Measurements from ENCODE around the gene TEX19. TPM values are rescaled to one million over a fixed set of nuclear protein-coding genes. Genes with fewer than 3 reads are reported as not detected.

Gene TEX19, protein sequence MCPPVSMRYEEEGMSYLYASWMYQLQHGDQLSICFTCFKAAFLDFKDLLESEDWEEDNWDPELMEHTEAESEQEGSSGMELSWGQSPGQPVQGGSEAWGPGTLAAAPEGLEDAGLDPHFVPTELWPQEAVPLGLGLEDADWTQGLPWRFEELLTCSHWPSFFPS
- total RNA-seq: 10 to 100 TPM in 1 of 2 donors, not detected in 1; 10.6 TPM

GRCh38 chr17:82358465-82359350, at the start of gene TEX19:
Gene TEX19 (plus strand): TSS chr17:82359247. CDS start chr17:82362151, 2,904 bp downstream.
- Histone ChIP-seq H3K27ac (no peak within 1 kb of the TSS), H3K4me1 (replicated peaks) (no peaks in the 10 kb centered on the region), H3K27me3 (replicated peaks; ENCODE audit: insufficient read depth) (no peaks in the 10 kb centered on the region), H3K4me3 (no peak within 1 kb of the TSS), H3K36me3 (no peaks in the 10 kb centered on the region), H3K9me3 (no peaks in the 10 kb centered on the region)
- no peak for DNase-seq (ENCODE audit: low spot score)
- WGBS: 50% methylated on average over 21 of the region's 21 CpGs
- no peak for TF ChIP-seq POLR2A (IDR thresholded peaks at IDR 0.05)
- TF ChIP-seq CTCF (IDR thresholded peaks at IDR 0.05): no peak
- no peak for TF ChIP-seq POLR2AphosphoS5 (IDR thresholded peaks at IDR 0.05)
- intact Hi-C loops (cut with DNase I): loop anchor here (10.0 kb wide), 1 partner anchor 416 kb away; no protein-coding TSS in a partner anchor

- no peaks in the 10 kb centered on the region for H3K4me1 ChIP-seq (replicated peaks)
- WGBS: 73% methylated on average over 27 of the region's 27 CpGs
- intact Hi-C loops (cut with DNase I): no loop called here
- H3K9me3 ChIP-seq: no peaks in the 10 kb centered on the region
- no peaks in the 10 kb centered on the region for H3K27me3 ChIP-seq (replicated peaks; ENCODE audit: insufficient read depth)
- H3K36me3 ChIP-seq: no peaks in the 10 kb centered on the region
- H3K27ac ChIP-seq: no peak overlapping the region
- no peak for TF ChIP-seq CTCF (IDR thresholded peaks at IDR 0.05)
- no peak for TF ChIP-seq POLR2AphosphoS5 (IDR thresholded peaks at IDR 0.05)
- TF ChIP-seq POLR2A (IDR thresholded peaks at IDR 0.05): no peak
- DNase-seq (ENCODE audit: low spot score): no peak
- no peak overlapping the region for H3K4me3 ChIP-seq
Measured at GRCh38 chr17:82309656-82310570, 49.1 kb upstream of the TEX19 start.

GRCh38 chr17:82310877-82311276, 48.2 kb upstream of the TEX19 start:
- Histone ChIP-seq H3K36me3 (no peaks in the 10 kb centered on the region), H3K27me3 (replicated peaks; ENCODE audit: insufficient read depth) (peaks cover 2% of the 10 kb centered on the region), H3K27ac (no peak overlapping the region), H3K4me1 (replicated peaks) (no peaks in the 10 kb centered on the region), H3K4me3 (no peak overlapping the region), H3K9me3 (no peaks in the 10 kb centered on the region)
- 83% methylated on average over 21 of the region's 21 CpGs for WGBS
- no peak for DNase-seq (ENCODE audit: low spot score)
- TF ChIP-seq CTCF (IDR thresholded peaks at IDR 0.05) (no peak), POLR2AphosphoS5 (IDR thresholded peaks at IDR 0.05) (no peak), POLR2A (IDR thresholded peaks at IDR 0.05) (no peak)
- intact Hi-C loops (cut with DNase I): no loop called here

DNA sequence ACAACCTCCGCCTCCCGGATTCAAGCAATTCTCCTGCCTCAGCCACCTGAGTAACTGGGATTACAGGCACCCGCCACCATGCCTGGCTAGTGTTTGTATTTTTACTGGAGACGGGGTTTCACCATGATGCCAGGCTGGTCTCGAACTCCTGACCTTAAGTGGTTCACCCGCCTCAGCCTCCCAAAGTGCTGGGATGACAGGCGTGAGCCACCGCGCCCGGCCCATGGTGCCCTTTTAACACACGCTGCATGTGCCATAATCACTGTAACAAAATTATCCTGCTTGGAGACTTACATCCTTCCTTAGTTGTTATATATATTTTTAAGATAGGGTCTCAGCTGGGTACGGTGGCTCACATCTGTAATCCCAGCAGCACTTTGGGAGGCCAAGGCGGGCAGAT, 47.1 kb upstream of the TEX19 start:
- H3K9me3 ChIP-seq: no peaks in the 10 kb centered on the region
- no peaks in the 10 kb centered on the region for H3K4me1 ChIP-seq (replicated peaks)
- WGBS: 95% methylated on average over 13 of the region's 13 CpGs
- intact Hi-C loops (cut with DNase I): no loop called here
- TF ChIP-seq POLR2A (IDR thresholded peaks at IDR 0.05) (no peak), POLR2AphosphoS5 (IDR thresholded peaks at IDR 0.05) (no peak), CTCF (IDR thresholded peaks at IDR 0.05) (no peak)
- H3K4me3 ChIP-seq: no peak overlapping the region
- no peak overlapping the region for H3K27ac ChIP-seq
- H3K27me3 ChIP-seq (replicated peaks; ENCODE audit: insufficient read depth): peaks cover 2% of the 10 kb centered on the region
- DNase-seq (ENCODE audit: low spot score): no peak
- H3K36me3 ChIP-seq: no peaks in the 10 kb centered on the region

Measured in prostate gland (tissue), 2 donors.